ENCODE results near the gene HSF4.

DNA sequence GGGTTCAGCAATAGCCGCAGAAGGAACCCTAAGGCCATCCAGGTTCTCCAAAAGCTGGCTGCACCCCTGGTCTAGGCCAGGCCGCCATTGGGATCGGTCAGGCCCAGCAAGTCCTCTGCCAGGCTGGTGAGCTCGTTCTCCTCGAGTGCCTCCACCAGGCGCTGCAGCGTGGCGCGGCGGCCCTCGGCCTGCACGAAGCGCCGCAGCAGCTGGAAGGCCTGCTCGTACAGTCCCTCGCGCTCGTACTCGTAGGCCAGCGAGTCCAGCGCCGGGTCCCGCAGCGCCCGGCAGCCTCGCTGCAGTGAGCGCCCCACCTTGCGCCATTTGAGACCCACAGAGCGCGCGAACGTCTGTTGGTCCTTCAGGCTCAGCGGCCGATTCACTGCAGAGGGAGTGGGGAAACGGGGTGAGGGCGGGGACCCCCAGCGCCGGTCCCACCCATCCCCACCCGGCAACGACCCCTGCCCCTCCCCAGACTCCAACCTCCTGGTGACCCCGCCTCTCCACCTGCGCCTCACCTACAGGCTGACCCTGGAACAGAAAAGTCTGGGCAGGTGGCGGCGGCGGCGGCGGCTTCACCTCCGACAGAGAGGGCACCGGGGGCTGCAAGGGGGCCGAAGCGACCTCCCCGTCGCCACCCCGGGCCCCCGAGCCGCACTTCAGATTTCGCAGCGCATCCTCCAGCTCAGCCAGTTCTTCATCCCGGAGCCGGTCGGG lies 9.8 kb upstream of the HSF4 start:
- TF ChIP-seq, protein P1, sequence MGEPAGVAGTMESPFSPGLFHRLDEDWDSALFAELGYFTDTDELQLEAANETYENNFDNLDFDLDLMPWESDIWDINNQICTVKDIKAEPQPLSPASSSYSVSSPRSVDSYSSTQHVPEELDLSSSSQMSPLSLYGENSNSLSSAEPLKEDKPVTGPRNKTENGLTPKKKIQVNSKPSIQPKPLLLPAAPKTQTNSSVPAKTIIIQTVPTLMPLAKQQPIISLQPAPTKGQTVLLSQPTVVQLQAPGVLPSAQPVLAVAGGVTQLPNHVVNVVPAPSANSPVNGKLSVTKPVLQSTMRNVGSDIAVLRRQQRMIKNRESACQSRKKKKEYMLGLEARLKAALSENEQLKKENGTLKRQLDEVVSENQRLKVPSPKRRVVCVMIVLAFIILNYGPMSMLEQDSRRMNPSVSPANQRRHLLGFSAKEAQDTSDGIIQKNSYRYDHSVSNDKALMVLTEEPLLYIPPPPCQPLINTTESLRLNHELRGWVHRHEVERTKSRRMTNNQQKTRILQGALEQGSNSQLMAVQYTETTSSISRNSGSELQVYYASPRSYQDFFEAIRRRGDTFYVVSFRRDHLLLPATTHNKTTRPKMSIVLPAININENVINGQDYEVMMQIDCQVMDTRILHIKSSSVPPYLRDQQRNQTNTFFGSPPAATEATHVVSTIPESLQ (CRISPR knock-in tag; IDR thresholded peaks at IDR 0.05), result no peak
- TF ChIP-seq SMAD3 (CRISPR knock-in tag; IDR thresholded peaks at IDR 0.05; ENCODE audit: borderline replicate concordance) (no peak), ESRRA (CRISPR knock-in tag; IDR thresholded peaks at IDR 0.05; ENCODE audit: borderline replicate concordance) (no peak), ATF1 (CRISPR knock-in tag; IDR thresholded peaks at IDR 0.05) (no peak)
